Renal cortex interstitium (tissue), 11 donors: ENCODE results near the gene MORC3. TPM values are rescaled to one million over a fixed set of nuclear protein-coding genes. Genes with fewer than 3 reads are reported as not detected.
"Not testable (repeated sequence)": the region's sequence is repeated elsewhere in the genome, so short reads cannot be mapped to it uniquely, and the experiment has no call there.

Experiments used
- DNase-seq, 11 donors: peaks; one replicate each; pipeline ENCODE4 v3.0.0-alpha.2; 2013; ENCODE audit warnings: low read depth in 9 of 11, low spot score in 4 of 11; ENCODE audit errors: extremely low read depth in 1 of 11
- polyA plus RNA-seq, 3 donors: library from polyadenylated mRNA; unstranded; fragments of 120-200 nt; gene quantifications; one replicate each; pipeline ENCODE4 v1.2.1, GENCODE V29; 2013; ENCODE audit not compliant: insufficient read length in 3 of 3

Gene MORC3
- polyA plus RNA-seq, 3 donors: 35.6 to 45.7 (median 43.9) TPM

GRCh38 chr21:36355868-36356267, 35.9 kb downstream of the MORC3 start:
- no peak for DNase-seq

DNA sequence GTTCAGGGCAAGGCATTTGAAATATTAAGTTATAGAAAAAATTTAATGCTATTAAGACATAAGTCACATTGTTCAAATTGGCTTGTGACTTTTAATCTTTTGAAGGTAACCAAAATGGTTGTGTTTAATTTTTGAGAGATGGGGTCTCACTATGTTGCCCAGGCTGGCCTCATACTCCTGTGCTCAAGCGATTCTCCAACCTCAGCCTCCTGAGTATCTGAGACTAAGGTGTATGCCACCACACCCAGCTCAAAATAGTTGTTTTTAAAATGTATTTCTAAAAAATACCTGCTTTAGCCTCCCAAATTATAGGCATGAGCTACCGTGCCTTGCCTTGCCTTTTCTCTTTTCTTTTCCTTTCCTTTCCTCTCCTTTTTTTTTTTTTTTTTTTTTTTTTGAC, 39.2 kb downstream of the MORC3 start:
- no peak for DNase-seq

DNA sequence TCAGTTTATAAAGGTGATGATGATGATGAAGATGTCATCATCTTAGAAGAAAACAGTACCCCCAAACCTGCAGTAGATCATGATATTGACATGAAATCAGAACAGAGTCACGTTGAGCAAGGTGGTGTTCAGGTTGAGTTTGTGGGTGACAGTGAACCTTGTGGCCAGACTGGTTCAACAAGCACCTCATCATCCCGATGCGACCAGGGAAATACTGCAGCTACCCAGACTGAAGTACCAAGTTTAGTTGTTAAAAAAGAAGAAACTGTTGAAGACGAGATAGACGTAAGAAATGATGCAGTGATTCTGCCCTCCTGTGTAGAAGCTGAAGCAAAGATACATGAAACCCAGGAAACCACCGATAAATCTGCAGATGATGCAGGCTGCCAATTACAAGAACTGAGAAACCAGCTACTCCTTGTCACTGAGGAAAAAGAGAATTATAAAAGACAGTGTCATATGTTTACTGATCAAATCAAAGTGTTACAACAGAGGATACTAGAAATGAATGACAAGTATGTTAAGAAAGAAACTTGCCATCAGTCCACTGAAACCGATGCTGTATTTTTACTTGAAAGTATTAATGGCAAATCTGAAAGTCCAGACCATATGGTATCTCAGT, 49.2 kb downstream of the MORC3 start:
- DNase-seq: no peak

DNA sequence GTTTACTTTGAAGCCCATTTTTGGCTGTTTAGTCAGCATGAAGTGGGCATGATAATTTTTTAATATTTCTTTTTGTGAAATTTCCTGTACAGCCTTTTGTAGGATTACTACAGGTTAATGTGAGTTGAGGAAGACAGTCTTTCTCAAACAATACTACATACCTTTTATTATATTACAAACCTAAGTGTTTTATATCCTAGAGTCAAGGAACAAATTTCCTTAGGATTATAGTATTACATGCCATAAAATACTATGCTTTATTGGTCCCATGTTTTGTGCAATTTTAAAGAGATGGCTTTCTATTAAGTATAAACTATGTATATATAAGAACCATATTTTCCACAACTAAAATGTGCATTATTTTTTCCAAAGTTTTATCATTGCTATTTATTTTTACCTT, 56.0 kb downstream of the MORC3 start:
- no peak for DNase-seq

GRCh38 chr21:36377391-36377842, 57.4 kb downstream of the MORC3 start:
- no peak for DNase-seq

DNA sequence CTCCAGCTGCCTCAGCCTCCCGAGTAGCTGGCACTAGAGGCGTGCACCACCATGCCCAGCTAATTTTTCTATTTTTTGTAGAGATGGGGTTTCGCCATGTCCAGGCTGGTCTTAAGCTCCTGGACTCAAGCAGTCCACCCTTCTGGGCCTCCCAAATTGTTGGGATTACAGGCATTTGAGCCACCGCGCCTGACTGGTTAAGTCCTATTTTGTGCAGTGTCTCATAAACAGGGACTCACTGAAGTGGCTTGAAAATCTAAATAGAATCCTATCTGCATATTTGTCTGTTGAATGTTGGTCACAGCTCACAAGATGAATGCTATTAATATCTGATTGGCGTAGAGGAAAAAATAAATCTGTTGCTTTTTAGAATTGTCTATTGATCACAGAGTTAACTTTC, 59.3 kb downstream of the MORC3 start:
- no peak for DNase-seq

DNA sequence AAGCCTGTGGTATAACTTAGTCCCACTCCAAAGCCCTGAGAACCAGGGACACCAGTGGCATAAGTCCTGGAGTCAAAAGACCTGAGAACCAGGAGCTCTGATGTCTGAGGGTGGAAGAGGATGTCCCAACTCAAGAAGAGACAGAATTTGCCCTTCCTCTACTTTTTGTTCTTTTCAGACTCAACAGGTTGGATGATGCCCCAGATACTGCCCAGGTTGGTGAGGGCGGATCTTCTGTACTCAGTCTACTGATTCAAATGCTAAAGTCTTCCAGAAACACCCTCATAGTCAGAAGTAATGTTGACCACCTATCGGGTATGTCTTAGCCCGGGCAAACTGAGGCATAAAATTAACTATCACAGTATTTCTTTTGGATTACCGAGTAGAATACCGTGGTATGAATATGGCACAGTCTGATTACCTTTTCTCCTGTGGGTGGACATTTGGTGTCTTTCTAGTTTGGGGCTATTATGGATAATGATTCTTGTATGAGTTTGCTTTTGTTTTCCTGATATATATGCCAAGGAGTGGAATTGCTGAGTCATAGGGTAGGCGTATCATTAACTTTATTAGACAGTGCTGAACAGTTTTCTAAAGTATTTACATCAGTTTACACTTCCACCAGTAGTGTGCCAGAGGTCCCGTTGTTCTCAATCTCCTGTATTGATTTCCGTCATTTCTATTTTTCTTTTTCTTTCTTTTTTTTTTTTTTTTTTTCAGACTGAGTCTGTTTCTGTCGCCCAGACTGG, 62.0 kb downstream of the MORC3 start:
- no peak for DNase-seq

DNA sequence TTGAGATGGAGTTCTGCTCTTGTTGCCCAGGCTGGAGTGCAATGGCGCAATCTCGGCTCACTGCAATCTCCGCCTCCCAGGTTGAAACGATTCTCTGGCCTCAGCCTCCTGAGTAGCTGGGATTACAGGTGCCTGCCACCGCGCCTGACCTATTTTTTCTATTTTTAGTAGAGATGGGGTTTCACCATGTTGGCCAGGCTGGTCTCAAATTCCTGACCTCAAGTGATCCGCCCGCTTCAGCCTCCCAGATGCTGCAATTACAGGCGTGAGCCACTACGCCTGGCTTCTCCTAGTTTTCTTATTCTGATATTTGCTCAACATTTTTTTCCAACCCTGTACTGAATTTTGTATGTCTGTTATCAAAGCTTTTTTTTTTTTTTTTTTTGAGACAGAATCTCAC, 62.7 kb downstream of the MORC3 start:
- not testable (repeated sequence) for DNase-seq

DNA sequence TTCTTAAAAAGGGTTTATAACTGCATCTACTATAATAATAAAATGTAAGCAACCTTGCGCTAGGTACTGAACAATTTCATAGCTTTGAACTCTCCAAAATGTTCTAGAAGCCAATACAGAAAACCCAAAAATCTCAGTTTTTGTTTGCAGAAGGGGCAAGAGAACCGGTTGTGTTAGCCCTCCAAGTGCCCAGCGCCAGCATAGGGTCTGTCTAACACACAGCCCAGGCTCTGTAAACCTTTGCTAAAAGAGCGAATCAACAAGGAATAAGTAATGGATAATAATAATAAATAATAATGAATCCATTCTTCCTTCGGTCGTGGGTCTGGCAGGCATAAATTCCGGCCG, 64.9 kb downstream of the MORC3 start:
- no peak for DNase-seq

GRCh38 chr21:36385233-36386030, 65.4 kb downstream of the MORC3 start, which contains the start of gene CHAF1B:
CHAF1B (plus strand) TSS chr21:36385392; CDS start chr21:36386137, 745 bp downstream.
- peak in 10 of 11 donors; percentile 47 to 78 (median 66) for DNase-seq

- DNase-seq: no peak
These were observed 66.1 kb downstream of the MORC3 start for GRCh38 chr21:36386031-36386642.

DNA sequence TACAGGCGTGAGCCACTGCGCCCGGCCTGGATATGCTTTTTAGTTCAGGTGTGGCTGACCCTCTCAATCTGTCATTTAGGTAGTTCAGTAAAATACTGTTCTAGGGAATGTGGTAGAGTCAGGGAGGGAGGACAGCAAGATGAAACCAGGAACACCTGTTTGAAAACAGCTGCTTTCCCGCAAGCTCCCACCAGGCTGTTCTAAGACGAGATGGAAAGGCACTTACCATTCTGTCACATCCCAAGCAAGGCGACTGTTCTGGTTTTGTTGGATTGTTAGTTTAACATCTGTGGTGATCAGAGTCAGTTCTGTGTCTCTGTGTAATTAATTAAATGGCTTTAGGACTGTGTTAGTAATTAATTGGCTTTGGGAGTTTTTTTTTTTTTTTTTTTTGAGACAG, 68.1 kb downstream of the MORC3 start:
- DNase-seq: no peak

GRCh38 chr21:36388835-36389234, 68.8 kb downstream of the MORC3 start:
- no peak for DNase-seq

- DNase-seq: not testable (repeated sequence)
These were observed 71.7 kb downstream of the MORC3 start for GRCh38 chr21:36391649-36392048.

DNA sequence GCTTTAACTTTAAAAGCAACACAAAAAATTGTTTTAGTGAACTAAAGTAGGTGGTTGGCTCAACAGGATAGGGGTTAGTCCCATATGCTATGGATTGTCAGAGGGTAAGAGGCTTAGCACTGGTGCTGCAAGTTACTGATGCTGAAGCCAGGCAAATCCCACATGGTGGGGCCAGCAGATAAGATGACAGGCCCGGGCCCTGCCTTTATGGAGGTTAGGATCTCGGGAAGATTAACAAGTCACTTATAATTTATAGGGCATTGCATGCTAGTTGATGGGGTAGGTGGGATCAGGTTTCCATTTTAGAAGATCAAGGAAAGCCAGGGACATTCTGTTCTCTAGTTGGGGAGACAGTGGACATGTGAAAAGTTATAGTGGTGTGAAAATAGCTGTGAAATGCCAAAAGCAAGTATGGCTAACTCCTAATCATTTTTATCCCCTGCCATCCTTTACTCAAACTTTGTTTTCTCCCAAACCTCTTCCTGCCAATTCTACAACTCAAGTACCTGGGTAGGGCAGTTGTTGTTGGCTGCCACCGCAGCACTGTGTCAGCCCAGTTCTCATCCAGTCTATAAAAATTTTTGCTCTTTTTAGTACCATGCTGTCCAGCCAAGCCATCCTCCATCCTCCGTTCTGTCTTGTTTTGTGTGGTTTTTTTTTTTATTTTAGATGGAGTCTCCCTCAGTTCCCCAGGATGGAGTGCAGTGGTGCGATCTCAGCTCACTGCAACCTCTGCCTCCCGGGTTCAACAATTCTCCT, 75.5 kb downstream of the MORC3 start:
- DNase-seq: no peak

DNA sequence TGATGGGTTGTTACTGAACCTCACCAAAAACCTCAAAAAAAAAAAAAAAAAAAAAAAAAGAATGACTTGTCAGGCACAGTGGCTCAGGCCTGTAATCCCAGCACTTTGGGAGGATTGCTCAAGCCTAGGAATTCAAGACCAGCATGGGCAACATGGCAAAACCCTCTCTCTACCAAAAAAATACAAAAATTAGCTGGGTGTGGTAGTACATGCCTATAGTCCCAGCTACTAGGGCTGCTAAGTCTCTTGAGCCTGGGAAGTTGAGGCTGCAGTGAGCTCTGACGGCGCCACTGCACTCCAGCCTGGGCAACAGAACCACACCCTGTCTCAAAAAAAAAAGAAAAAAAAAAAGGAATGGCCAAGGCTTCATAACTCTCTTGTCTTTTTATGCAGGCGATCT, 76.3 kb downstream of the MORC3 start:
- no peak for DNase-seq

DNA sequence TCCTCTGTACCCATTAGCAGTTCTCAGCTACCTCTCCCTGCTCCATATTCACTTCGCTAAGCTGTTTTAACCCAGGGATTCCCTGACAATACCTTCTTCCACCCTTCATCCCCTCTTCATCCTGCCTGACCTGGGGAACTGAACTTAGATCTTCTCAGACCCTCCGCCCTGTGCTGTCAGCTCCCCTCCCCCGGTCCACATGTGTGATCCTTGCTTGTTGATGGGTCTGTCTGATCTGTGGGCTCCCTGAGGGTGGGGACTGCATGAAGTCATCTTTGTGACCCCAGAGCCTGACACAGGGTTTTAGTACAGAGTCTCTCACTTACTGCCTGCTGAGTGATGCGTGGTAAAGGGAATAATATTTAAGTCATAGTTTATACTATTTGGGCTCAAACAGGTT, 77.0 kb downstream of the MORC3 start:
- no peak for DNase-seq

DNA sequence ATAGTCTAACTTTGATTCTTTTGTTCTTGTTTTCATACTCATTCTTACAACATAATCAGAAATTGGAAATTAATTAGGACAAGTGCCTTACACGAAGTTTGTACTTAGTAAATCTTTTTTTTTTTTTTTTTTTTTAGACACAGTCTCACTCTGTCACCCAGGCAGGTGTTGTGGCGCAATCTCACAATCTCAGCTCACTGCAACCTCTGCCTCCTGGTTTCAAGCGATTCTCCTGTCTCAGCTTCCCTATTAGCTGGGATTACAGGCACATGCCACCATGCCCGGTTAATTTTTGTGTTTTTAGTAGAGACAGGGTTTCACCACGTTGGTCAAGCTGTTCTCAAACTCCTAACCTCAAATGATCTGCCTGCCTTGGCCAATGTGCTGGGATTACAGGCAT, 77.6 kb downstream of the MORC3 start:
- no peak for DNase-seq

DNA sequence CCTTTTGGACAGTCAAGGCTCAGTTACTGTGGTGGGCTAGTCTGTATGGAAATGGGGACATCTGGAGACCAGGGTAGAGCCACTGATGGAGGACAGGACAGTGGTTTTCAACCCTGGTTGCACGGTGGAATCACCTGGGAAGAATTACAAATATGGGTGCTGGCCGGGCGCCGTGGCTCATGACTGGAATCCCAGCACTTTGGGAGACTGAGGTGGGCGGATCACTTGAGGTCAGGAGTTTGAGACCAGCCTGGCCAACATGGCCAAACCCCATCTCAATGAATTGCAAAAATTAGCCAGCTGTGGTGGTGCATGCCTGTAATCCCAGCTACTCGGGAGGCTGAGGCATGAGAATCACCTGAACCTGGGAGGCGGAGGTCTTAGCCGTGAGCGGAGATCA, 79.7 kb downstream of the MORC3 start:
- DNase-seq: not testable (repeated sequence)
